Epithelial cell of esophagus (primary cell): Measurements from ENCODE around the gene SNRNP200.

Experiments used
- DNase-seq: peaks from one replicate; pipeline ENCODE4 v3.0.0; 2010; ENCODE audit warnings: low read depth
- H3K4me3 ChIP-seq: 2 replicates; pipeline ENCODE4 v1.5.1; 2011; ENCODE audit warnings: mild to moderate bottlenecking, low read length, control low read depth
- TF ChIP-seq, protein P1 (sequence below): IDR thresholded peaks from 2 replicates; pipeline ENCODE4 v1.5.1; 2011; ENCODE audit warnings: low read depth, mild to moderate bottlenecking, low read length, control low read depth, inconsistent platforms; ENCODE audit not compliant: insufficient read depth; ENCODE audit errors: missing control alignments

The SNRNP200 gene

DNA sequence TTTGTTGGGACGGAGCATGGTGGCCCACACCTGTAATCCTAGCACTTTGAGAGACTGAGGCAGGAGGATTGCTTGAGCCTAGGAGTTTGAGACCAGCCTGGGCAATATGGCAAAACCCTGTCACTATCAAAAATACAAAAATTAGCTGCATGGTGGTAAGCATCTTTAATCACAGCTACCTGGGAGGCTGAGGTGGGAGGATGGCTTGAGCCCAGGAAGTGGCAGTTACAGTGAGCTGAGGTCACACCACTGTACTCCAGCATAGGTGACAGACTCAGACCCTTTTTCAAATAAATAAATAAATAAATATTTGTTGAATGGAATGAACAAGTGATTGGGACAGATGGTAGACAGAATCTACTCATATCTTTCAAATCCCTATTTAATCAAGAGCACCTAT is 14.1 kb upstream of the SNRNP200 start:
- H3K4me3 ChIP-seq, result no peak overlapping the region
- TF ChIP-seq, protein P1, sequence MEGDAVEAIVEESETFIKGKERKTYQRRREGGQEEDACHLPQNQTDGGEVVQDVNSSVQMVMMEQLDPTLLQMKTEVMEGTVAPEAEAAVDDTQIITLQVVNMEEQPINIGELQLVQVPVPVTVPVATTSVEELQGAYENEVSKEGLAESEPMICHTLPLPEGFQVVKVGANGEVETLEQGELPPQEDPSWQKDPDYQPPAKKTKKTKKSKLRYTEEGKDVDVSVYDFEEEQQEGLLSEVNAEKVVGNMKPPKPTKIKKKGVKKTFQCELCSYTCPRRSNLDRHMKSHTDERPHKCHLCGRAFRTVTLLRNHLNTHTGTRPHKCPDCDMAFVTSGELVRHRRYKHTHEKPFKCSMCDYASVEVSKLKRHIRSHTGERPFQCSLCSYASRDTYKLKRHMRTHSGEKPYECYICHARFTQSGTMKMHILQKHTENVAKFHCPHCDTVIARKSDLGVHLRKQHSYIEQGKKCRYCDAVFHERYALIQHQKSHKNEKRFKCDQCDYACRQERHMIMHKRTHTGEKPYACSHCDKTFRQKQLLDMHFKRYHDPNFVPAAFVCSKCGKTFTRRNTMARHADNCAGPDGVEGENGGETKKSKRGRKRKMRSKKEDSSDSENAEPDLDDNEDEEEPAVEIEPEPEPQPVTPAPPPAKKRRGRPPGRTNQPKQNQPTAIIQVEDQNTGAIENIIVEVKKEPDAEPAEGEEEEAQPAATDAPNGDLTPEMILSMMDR, result no peak
- no peak for DNase-seq

DNA sequence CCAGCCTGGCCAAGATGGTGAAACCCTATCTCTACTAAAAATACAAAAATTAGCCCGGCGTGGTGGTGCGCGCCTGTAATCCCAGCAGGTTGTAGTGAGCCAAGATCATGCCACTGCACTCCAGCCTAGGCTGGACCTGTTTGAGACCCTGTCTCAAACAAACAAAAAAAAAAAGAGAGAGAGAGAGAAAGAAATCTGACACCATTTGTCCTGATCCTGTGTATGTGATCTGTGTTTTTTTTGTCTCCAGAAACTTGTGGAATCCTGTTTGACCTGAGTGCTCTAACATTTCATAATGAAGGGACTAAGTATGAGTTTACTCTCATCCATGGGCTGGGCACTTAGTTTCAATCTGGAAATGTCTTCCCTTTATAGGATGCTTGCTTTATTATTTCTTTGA is 13.4 kb upstream of the SNRNP200 start:
- TF ChIP-seq, protein P1, result no peak
- H3K4me3 ChIP-seq, result no peak overlapping the region
- peak; percentile 37 for DNase-seq

DNA sequence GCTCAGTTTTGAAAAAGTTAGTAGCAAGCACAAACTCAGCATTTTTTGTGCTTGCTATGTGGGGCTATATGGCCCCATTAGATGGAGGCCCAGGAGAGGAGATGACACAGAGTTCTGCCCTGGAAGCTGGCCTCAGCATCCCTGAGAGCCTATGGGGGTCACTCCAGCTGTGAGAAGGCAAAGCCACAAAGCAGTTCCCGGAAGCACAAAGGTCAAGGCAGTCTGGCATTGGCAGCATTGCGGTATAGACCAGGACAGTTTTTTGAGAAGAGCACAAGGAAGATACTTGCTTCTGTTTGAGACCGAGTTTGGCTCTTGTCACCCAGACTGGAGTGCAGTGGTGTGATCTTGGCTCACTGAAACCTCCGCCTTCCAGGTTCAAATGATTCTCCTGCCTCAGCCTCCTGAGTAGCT is 12.2 kb upstream of the SNRNP200 start:
- H3K4me3 ChIP-seq, result no peak overlapping the region

DNA sequence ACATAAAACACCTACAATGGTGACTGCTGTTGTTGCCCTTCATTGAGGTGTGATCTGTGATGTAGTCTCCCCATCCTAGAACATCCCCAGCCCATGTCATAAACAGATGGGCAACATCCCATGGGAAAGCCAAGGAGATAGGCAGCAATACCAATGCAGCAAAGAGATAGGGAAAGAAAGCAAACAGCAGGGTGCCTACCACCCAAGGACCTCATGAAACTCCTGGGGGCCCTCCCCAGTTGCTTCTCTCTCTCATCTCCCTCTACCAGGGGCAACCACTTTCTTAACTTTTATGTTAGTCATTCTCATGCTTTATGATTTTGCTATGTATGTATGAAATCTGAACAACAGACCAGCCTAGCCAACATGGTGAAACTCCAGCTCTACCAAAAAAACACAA is 11.7 kb upstream of the SNRNP200 start:
- TF ChIP-seq, protein P1, result no peak
- H3K4me3 ChIP-seq, result no peak overlapping the region
- no peak for DNase-seq

More for the DNA sequence above, 12.2 kb upstream of the SNRNP200 start:
- TF ChIP-seq, protein P1, result no peak
- DNase-seq, result no peak

DNA sequence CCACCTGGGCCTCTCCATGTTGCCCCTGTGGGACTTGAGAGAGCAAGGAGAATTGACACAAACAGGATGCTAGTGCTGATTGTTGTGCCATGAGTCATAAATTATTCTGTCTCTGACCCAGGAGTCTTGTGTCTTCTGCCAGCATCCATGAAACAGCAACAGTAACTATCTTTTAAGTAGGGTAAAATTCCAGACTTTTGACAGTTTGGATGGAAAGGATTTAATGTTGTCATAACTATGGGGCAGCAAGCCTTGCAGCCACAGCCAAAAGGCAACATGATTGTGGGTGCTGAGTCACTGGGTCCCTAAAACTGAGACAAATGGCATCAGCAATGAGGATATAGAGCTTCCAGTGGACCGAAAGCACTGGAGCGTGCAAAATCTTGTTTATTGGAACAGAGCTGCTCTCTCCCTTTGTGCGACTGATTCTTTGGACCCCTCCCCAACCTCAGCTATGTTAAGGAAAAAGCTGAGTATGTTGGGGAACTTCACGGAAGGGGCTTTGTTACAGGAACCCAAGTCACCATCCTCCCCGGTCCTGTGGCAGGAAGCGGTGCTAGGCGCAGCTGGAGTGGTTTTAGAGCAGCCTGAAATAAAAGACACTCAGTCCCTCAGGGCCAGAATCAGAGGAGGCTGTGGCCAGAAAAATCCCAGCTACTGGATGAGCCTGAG is 10.2 kb upstream of the SNRNP200 start:
- TF ChIP-seq, protein P1, result no peak
- peak; percentile 40 for DNase-seq
- no peak overlapping the region for H3K4me3 ChIP-seq

DNA sequence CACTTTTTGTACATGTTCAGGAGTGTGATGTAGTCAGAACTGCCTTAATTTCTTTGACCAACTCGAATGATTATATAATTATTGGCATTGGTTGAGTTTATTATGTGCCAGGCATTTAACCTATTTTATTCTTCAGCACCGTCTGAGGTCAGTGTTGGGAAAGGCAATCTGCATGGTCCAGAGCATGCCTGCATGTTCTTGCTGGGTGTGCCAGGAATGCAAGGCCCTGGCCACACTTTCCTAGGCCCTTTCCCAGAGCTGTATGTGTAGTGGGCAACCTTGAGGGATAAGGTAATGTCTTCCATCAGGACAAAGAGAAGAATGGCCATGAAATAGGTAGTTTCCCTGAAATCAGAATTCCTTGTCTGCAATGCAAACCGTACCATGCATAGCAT is 9.7 kb upstream of the SNRNP200 start:
- DNase-seq, result no peak
- TF ChIP-seq, protein P1, result no peak
- no peak overlapping the region for H3K4me3 ChIP-seq

DNA sequence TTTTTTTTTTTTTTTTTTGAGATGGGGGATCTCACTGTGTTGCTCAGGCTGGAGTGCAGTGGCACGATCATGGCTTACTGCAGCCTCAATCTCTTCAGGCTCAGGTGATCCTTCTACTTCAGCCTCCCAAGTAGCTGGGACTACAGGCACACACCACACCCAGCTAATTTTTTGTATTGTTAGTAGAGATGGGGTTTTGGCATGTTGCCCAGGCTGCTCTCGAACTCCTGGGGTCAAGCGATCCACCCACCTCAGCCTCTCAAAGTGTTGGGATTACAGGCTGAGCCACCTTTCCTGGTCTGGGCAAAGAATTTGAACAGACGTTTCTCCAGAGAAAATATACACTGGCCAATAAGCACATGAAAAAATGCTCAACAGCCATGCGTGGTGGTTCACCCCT is 2.9 kb upstream of the SNRNP200 start:
- TF ChIP-seq, protein P1, result no peak
- no peak for DNase-seq

More for the DNA sequence above, 2.9 kb upstream of the SNRNP200 start:
- no peak overlapping the region for H3K4me3 ChIP-seq
